Activated CD8-positive, alpha-beta T cell treated with anti-CD3 and anti-CD28 coated beads for 36 hours (primary cell): ENCODE measurements around the gene TPST1. TPM values are rescaled to one million over a fixed set of nuclear protein-coding genes. Genes with fewer than 3 reads are reported as not detected.

Source experiments
- ATAC-seq: fragments of 200-7000 bp; cut with Tn5 transposase; one replicate; pipeline ENCODE4 v1.10.0; 2021; ENCODE audit warnings: mild to moderate bottlenecking, moderate library complexity
- CTCF ChIA-PET: fragments of 350-600 bp; sonication (Branson Sonifier 250); formaldehyde crosslinking; loops from one replicate; lab custom pipeline; 2021; ENCODE audit warnings: antibody characterized with exemption; lab: Charles Lee
- POLR2A ChIA-PET: fragments of 350-600 bp; sonication (Branson Sonifier 250); formaldehyde crosslinking; loops from one replicate; lab custom pipeline; 2021; ENCODE audit warnings: antibody characterized with exemption; lab: Charles Lee
- DNase-seq: peaks from one replicate; pipeline ENCODE4 v3.0.0-alpha.2; 2020
- H3K27ac Mint-ChIP-seq: one replicate; pipeline ENCODE4 v1.8.0; 2021; ENCODE audit warnings: mild to moderate bottlenecking, mixed read lengths
- H3K27me3 Mint-ChIP-seq: one replicate; pipeline ENCODE4 v1.8.0; 2021; ENCODE audit warnings: mixed read lengths
- H3K36me3 Mint-ChIP-seq: one replicate; pipeline ENCODE4 v1.8.0; 2021; ENCODE audit warnings: low read depth, mixed read lengths
- H3K4me1 Mint-ChIP-seq: one replicate; pipeline ENCODE4 v1.8.0; 2021; ENCODE audit warnings: low read depth, mixed read lengths
- H3K4me3 Mint-ChIP-seq: one replicate; pipeline ENCODE4 v1.8.0; 2021; ENCODE audit warnings: mild to moderate bottlenecking, moderate library complexity, mixed read lengths
- H3K9me3 Mint-ChIP-seq: one replicate; pipeline ENCODE4 v1.8.0; 2021; ENCODE audit warnings: mixed read lengths
- CTCF ChIP-seq: fragments of 200-600 bp; IDR thresholded peaks from one replicate; pipeline ENCODE4 v1.8.0; 2022; ENCODE audit warnings: antibody characterized with exemption, mild to moderate bottlenecking
- intact Hi-C: fragments of 100-400 bp; cut with micrococcal nuclease; formaldehyde crosslinking; loops from one replicate; pipeline ENCODE4 v1.10.0; 2022
- total RNA-seq, 2 experiments: library from RNA; stranded (reverse); gene quantifications; one replicate each; pipeline ENCODE4 v1.2.3, GENCODE V29; 2021

TPST1 gene
- total RNA-seq, 2 experiments from 2014 or later, result 2.4 TPM

DNA sequence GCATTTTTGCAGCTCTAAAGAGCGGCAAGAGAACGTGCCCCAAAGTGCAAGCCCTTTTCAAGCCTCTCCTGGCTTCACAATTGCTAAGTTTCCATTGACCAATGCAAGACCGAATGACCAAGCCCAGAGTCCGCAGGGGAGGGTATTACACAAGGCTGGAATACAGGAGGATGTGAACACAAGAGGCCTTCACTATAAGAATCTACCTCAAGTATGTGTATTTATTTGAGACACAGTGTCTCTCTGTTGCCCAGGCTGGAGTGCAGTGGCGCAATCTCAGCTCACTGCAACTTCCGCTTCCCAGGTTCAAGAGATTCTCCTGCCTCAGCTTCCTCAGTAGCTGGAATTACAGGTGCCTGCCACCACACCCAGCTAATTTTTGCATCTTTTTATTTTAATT, 22.2 kb upstream of the TPST1 start:
- no peak overlapping the region for H3K4me3 Mint-ChIP-seq
- H3K9me3 Mint-ChIP-seq, result no peaks in the 10 kb centered on the region
- DNase-seq (no peak), ATAC-seq (no peak)
- H3K36me3 Mint-ChIP-seq, result no peaks in the 10 kb centered on the region
- CTCF ChIA-PET, result no interaction called here
- no peak overlapping the region for H3K27ac Mint-ChIP-seq
- POLR2A ChIA-PET, result no interaction called here
- intact Hi-C loops, result no loop called here
- TF ChIP-seq CTCF, result no peak
- no peaks in the 10 kb centered on the region for H3K4me1 Mint-ChIP-seq
- H3K27me3 Mint-ChIP-seq, result no peaks in the 10 kb centered on the region

- Mint-ChIP-seq H3K9me3 (no peaks in the 10 kb centered on the region), H3K4me1 (no peaks in the 10 kb centered on the region), H3K4me3 (no peak overlapping the region), H3K27me3 (no peaks in the 10 kb centered on the region), H3K27ac (no peak overlapping the region), H3K36me3 (no peaks in the 10 kb centered on the region)
- CTCF ChIA-PET, result no interaction called here
- ATAC-seq (no peak), DNase-seq (no peak)
- intact Hi-C loops, result no loop called here
- POLR2A ChIA-PET, result no interaction called here
- no peak for TF ChIP-seq CTCF
These were observed 21.4 kb upstream of the TPST1 start for GRCh38 chr7:66183700-66184099.

- Mint-ChIP-seq H3K4me1 (no peaks in the 10 kb centered on the region), H3K4me3 (no peak overlapping the region), H3K27ac (no peak overlapping the region), H3K9me3 (no peaks in the 10 kb centered on the region), H3K36me3 (no peaks in the 10 kb centered on the region), H3K27me3 (no peaks in the 10 kb centered on the region)
- DNase-seq (no peak), ATAC-seq (no peak)
- CTCF ChIA-PET, result no interaction called here
- intact Hi-C loops, result no loop called here
- POLR2A ChIA-PET, result no interaction called here
- no peak for TF ChIP-seq CTCF
These were observed 19.4 kb upstream of the TPST1 start for GRCh38 chr7:66185680-66186187.

DNA sequence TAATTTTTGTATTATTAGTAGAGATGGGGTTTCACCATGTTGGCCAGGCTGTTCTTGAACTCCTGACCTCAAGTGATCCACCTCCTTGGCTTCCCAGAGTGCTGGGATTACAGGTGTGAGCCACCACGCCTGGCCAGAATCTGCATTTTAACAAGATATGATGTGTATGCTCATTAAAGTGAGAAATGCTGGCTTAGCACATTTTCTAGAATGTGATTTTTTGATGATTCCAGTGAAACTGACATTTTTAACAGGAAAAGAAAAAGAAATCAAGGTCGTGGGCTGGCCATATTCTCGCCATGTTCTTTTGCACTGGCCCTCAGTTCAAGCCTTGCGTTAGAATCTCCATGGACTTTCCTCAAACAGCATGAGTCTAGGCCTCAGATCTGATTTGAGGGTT, 18.1 kb upstream of the TPST1 start:
- Mint-ChIP-seq H3K27me3 (no peaks in the 10 kb centered on the region), H3K27ac (no peak overlapping the region), H3K4me3 (no peak overlapping the region), H3K4me1 (no peaks in the 10 kb centered on the region), H3K36me3 (no peaks in the 10 kb centered on the region), H3K9me3 (no peaks in the 10 kb centered on the region)
- POLR2A ChIA-PET, result no interaction called here
- intact Hi-C loops, result no loop called here
- CTCF ChIA-PET, result no interaction called here
- DNase-seq (no peak), ATAC-seq (no peak)
- TF ChIP-seq CTCF, result no peak

DNA sequence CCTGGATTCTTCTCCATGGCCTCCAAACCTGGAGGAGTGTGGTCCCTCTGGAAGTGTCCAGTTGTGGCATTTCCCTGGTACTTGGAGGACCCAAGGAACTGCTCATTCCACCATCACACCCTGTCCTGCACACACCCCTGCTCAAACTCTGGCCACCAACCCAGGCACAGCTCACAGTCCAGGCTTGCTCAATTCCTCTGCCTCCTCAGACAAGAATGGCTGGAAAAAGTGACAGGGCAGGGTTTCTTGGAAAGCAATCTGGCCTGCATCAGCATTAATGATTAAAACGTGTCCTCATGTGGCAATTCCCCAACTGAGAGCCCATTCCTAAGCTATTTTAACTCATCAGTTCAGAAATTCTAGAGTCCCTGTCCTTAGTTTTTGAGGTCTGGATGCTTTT, 17.2 kb upstream of the TPST1 start:
- ChIA-PET CTCF (no interaction called here), POLR2A (no interaction called here)
- Mint-ChIP-seq H3K4me1 (no peaks in the 10 kb centered on the region), H3K4me3 (no peak overlapping the region), H3K36me3 (no peaks in the 10 kb centered on the region), H3K27ac (no peak overlapping the region), H3K27me3 (no peaks in the 10 kb centered on the region), H3K9me3 (no peaks in the 10 kb centered on the region)
- intact Hi-C loops, result no loop called here
- no peak for TF ChIP-seq CTCF
- DNase-seq (no peak), ATAC-seq (no peak)
